ENCODE results near the gene FXYD4. TPM values are rescaled to one million over a fixed set of nuclear protein-coding genes. Genes with fewer than 3 reads are reported as not detected.
"Not testable (repeated sequence)": the region's sequence is repeated elsewhere in the genome, so short reads cannot be mapped to it uniquely, and the experiment has no call there.

The FXYD4 gene
- total RNA-seq, 5 donors from 2014 or later (not counting 1 experiment from before 2014, with no cell fraction given) = not detected

GRCh38 chr10:43393186-43393585, 21.8 kb downstream of the FXYD4 start:
- H3K27me3 ChIP-seq (replicated peaks in 1 of 2; ENCODE audit: control insufficient read depth in 2 of 2, extremely low read depth in 1 of 2, insufficient read depth in 2 of 2, low read length in 1 of 2); POLR2A ChIA-PET; H3K4me3 Mint-ChIP-seq; ATAC-seq (replicated peaks in 1 of 4); H3K4me3 ChIP-seq (ENCODE audit: control insufficient read depth in 1 of 2, extremely low read depth in 1 of 2, low read length in 1 of 2); DNase-seq; H3K27me3 Mint-ChIP-seq; H3K9me3 ChIP-seq; H3K9me3 Mint-ChIP-seq: not testable (repeated sequence)
- H3K4me1 Mint-ChIP-seq = peaks cover 77 to 84% (median 81%) of the 10 kb centered on the region in 3 donors
- H3K36me3 Mint-ChIP-seq = peaks cover 52% of the 10 kb centered on the region
- H3K27ac Mint-ChIP-seq = peak overlapping the region; percentile 66 to 75
- WGBS (ENCODE audit: insufficient coverage) = 92% methylated on average over 8 of the region's 11 CpGs
- H3K27ac ChIP-seq (ENCODE audit: low read length) = peak overlapping the region; percentile 12
- peaks cover 27 to 65% of the 10 kb centered on the region in 2 experiments for H3K4me1 ChIP-seq (ENCODE audit: control insufficient read depth in 1 of 2, extremely low read depth in 1 of 2, insufficient read depth in 2 of 2, low read length in 2 of 2)
- peaks cover 6 to 66% of the 10 kb centered on the region in 2 donors for H3K36me3 ChIP-seq (ENCODE audit: control insufficient read depth in 2 of 2, extremely low read depth in 1 of 2, insufficient read depth in 1 of 2, low read length in 1 of 2)
- CTCF ChIA-PET = interaction anchor here (0.7 to 1.7 kb wide), 3 partner anchors 28 to 68 kb away, joined by 3 to 4 read pairs (median 4); no protein-coding TSS in a partner anchor

DNA sequence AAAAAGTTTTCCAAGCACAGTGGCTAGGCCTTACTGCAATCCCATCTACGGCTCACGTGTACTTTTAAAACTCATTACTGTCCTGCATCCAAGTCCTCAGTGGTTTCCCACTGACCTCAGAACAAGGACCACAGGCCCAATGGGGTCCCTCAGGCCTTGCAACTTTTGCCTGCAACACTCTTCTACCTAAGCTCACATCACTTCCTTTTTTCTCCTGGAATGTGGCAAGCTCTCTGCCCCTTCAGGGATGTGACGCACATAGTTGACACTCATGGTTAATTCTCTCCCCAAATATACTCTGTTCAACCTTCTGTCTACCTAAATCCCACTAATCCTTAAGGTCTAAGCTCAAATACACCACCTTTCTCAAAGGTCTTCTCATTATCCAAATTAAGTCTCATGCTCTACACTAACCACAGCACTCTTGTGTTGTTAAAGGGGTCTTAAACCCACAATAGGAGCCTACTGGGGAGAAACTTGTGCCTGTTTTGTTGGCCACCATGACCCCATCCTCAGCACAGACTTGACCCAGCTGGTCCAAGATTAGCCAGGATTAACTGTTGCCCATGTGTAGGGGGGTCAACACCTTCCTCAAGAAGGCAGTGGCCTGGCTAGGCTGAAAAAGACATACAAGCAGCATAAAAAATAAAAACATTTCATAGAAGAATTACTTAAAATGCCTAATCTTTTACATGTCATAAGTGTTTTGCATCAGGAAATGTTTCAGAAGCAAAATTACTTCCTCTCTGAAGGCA, 22.3 kb downstream of the FXYD4 start:
- H3K4me3 ChIP-seq (ENCODE audit: control insufficient read depth in 1 of 2, extremely low read depth in 1 of 2, low read length in 1 of 2) = no peak overlapping the region
- 90% methylated on average over 3 of the region's 3 CpGs for WGBS (ENCODE audit: insufficient coverage)
- peak overlapping the region; percentile 84 for H3K27ac ChIP-seq (ENCODE audit: low read length)
- ATAC-seq (replicated peaks in 1 of 4) = no peak
- Mint-ChIP-seq H3K9me3 (no peaks in the 10 kb centered on the region), H3K27ac (peak overlapping the region; percentile 76 to 94), H3K4me3 (peak overlapping the region in 1 of 3 donors; percentile 20), H3K4me1 (peaks cover 77 to 84% (median 81%) of the 10 kb centered on the region in 3 donors), H3K27me3 (no peaks in the 10 kb centered on the region), H3K36me3 (peaks cover 46% of the 10 kb centered on the region)
- DNase-seq = no peak
- no peaks in the 10 kb centered on the region for H3K27me3 ChIP-seq (replicated peaks in 1 of 2; ENCODE audit: control insufficient read depth in 2 of 2, extremely low read depth in 1 of 2, insufficient read depth in 2 of 2, low read length in 1 of 2)
- peaks cover 26 to 67% of the 10 kb centered on the region in 2 experiments for H3K4me1 ChIP-seq (ENCODE audit: control insufficient read depth in 1 of 2, extremely low read depth in 1 of 2, insufficient read depth in 2 of 2, low read length in 2 of 2)
- ChIA-PET CTCF (interaction anchor here (0.7 to 1.7 kb wide), 4 partner anchors 27 to 68 kb away, joined by 3 to 4 read pairs (median 4); no protein-coding TSS in a partner anchor), POLR2A (interaction anchor here in 1 of 2 donors (0.5 to 0.6 kb wide), 3 partner anchors 14 to 89 kb away, joined by 3 to 4 read pairs (median 4); no protein-coding TSS in a partner anchor)
- no peaks in the 10 kb centered on the region for H3K9me3 ChIP-seq
- peaks cover 6 to 60% of the 10 kb centered on the region in 2 donors for H3K36me3 ChIP-seq (ENCODE audit: control insufficient read depth in 2 of 2, extremely low read depth in 1 of 2, insufficient read depth in 1 of 2, low read length in 1 of 2)

DNA sequence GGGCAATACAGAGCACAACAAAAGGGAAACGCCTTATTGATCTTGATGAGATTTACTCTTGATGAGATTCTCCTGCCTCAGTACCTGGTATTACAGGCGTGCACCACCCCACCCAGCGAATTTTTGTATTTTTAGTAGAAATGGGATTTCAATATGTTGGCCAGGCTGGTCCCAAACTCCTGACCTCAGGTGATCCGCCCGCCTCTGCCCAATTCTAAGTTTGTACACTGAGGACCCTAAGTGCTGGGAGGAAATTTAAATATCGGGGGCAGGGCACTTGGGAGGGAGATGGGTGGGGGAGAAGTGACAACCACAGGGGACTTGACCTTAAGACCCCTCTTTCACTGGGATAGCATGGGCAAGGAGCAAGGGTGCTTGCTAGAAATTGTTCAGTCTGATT, 23.4 kb downstream of the FXYD4 start:
- Mint-ChIP-seq H3K27me3 (no peaks in the 10 kb centered on the region), H3K9me3 (no peaks in the 10 kb centered on the region), H3K4me3 (peak overlapping the region; percentile 85 to 97 (median 86)), H3K4me1 (peaks cover 77 to 86% (median 85%) of the 10 kb centered on the region in 3 donors), H3K36me3 (peaks cover 47% of the 10 kb centered on the region), H3K27ac (peak overlapping the region; percentile 76 to 94)
- peak overlapping the region; percentile 84 for H3K27ac ChIP-seq (ENCODE audit: low read length)
- POLR2A ChIA-PET = no interaction called here
- CTCF ChIA-PET = no interaction called here
- no peaks in the 10 kb centered on the region for H3K9me3 ChIP-seq
- peaks cover 35 to 70% of the 10 kb centered on the region in 2 experiments for H3K4me1 ChIP-seq (ENCODE audit: control insufficient read depth in 1 of 2, extremely low read depth in 1 of 2, insufficient read depth in 2 of 2, low read length in 2 of 2)
- no peak overlapping the region for H3K4me3 ChIP-seq (ENCODE audit: control insufficient read depth in 1 of 2, extremely low read depth in 1 of 2, low read length in 1 of 2)
- no peaks in the 10 kb centered on the region for H3K27me3 ChIP-seq (replicated peaks in 1 of 2; ENCODE audit: control insufficient read depth in 2 of 2, extremely low read depth in 1 of 2, insufficient read depth in 2 of 2, low read length in 1 of 2)
- ATAC-seq (replicated peaks in 1 of 4) = no peak
- WGBS (ENCODE audit: insufficient coverage) = no CpG with 5 or more reads among the region's 6 CpGs
- no peak for DNase-seq
- peaks cover 6 to 55% of the 10 kb centered on the region in 2 donors for H3K36me3 ChIP-seq (ENCODE audit: control insufficient read depth in 2 of 2, extremely low read depth in 1 of 2, insufficient read depth in 1 of 2, low read length in 1 of 2)

DNA sequence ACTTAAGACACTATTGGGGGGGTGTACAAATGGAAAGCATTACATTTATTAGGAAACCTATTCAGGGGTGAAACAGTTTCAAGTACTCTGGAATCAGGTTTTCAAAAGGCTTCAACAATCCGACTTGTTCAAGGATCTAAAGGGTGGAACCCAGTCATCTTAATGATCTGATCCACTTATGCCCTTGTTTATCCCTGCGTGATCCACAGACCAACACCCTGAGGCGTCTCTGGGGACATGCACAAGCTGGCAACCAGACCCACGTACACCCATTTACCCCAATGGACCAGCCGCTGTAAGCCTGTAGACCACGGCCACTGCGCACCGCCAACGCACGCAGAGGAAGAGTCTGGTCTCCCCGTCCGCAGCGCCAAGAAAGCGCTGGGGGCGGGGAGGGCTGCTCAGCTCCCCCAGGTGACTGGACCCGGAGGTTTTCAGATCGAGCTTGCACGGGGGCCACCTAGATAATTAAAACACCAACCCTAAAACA, 24.2 kb downstream of the FXYD4 start:
- Histone ChIP-seq H3K9me3 (no peaks in the 10 kb centered on the region), H3K36me3 (ENCODE audit: control insufficient read depth in 2 of 2, extremely low read depth in 1 of 2, insufficient read depth in 1 of 2, low read length in 1 of 2) (peaks cover 5 to 48% of the 10 kb centered on the region in 2 donors), H3K4me3 (ENCODE audit: control insufficient read depth in 1 of 2, extremely low read depth in 1 of 2, low read length in 1 of 2) (peak overlapping the region; percentile 64 to 80), H3K27ac (ENCODE audit: low read length) (peak overlapping the region; percentile 84), H3K27me3 (replicated peaks in 1 of 2; ENCODE audit: control insufficient read depth in 2 of 2, extremely low read depth in 1 of 2, insufficient read depth in 2 of 2, low read length in 1 of 2) (no peaks in the 10 kb centered on the region), H3K4me1 (ENCODE audit: control insufficient read depth in 1 of 2, extremely low read depth in 1 of 2, insufficient read depth in 2 of 2, low read length in 2 of 2) (peaks cover 40 to 70% of the 10 kb centered on the region in 2 experiments)
- Mint-ChIP-seq H3K27ac (peak overlapping the region; percentile 76 to 94), H3K9me3 (no peaks in the 10 kb centered on the region), H3K36me3 (peaks cover 40% of the 10 kb centered on the region), H3K4me1 (peaks cover 77 to 86% (median 85%) of the 10 kb centered on the region in 3 donors), H3K27me3 (no peaks in the 10 kb centered on the region), H3K4me3 (peak overlapping the region; percentile 85 to 97 (median 86))
- ATAC-seq (replicated peaks in 1 of 4) (peak in 1 of 4 experiments; percentile 3), DNase-seq (peak in 15 of 35 experiments; percentile 3 to 51 (median 18))
- whole genome bisulfite sequencing (ENCODE audit: insufficient coverage) = 36% methylated on average over 12 of the region's 18 CpGs
- POLR2A ChIA-PET = interaction anchor here in 1 of 2 donors (0.6 to 1.6 kb wide), 3 partner anchors 12 to 601 kb away, joined by 3 to 10 read pairs (median 3); no protein-coding TSS in a partner anchor
- CTCF ChIA-PET = interaction anchor here (0.8 to 1.3 kb wide), 3 partner anchors 12 to 59 kb away, joined by 3 to 5 read pairs (median 4); partner anchors contain the start of gene HNRNPF (in 1 of the 2)

GRCh38 chr10:43396061-43396927, 24.9 kb downstream of the FXYD4 start:
- peaks cover 80 to 91% (median 85%) of the 10 kb centered on the region in 3 donors for H3K4me1 Mint-ChIP-seq
- Histone ChIP-seq H3K27ac (ENCODE audit: low read length) (peak overlapping the region; percentile 87), H3K27me3 (replicated peaks in 1 of 2; ENCODE audit: control insufficient read depth in 2 of 2, extremely low read depth in 1 of 2, insufficient read depth in 2 of 2, low read length in 1 of 2) (no peaks in the 10 kb centered on the region), H3K4me1 (ENCODE audit: control insufficient read depth in 1 of 2, extremely low read depth in 1 of 2, insufficient read depth in 2 of 2, low read length in 2 of 2) (peaks cover 44 to 69% of the 10 kb centered on the region in 2 experiments), H3K36me3 (ENCODE audit: control insufficient read depth in 2 of 2, extremely low read depth in 1 of 2, insufficient read depth in 1 of 2, low read length in 1 of 2) (peaks cover 3 to 43% of the 10 kb centered on the region in 2 donors), H3K9me3 (no peaks in the 10 kb centered on the region), H3K4me3 (ENCODE audit: control insufficient read depth in 1 of 2, extremely low read depth in 1 of 2, low read length in 1 of 2) (peak overlapping the region; percentile 64 to 80)
- peak; percentile 36 to 82 (median 53) for DNase-seq
- peaks cover 36% of the 10 kb centered on the region for H3K36me3 Mint-ChIP-seq
- WGBS (ENCODE audit: insufficient coverage) = 8% methylated on average over 55 of the region's 71 CpGs
- CTCF ChIA-PET = interaction anchor here (0.6 to 1.3 kb wide), 5 partner anchors 11 to 177 kb away, joined by 3 to 5 read pairs (median 3); partner anchors contain the start of gene HNRNPF (in 1 of the 2)
- ATAC-seq (replicated peaks in 1 of 4) = peak; percentile 58 to 73 (median 70)
- H3K9me3 Mint-ChIP-seq = no peaks in the 10 kb centered on the region
- H3K27me3 Mint-ChIP-seq = no peaks in the 10 kb centered on the region
- peak overlapping the region; percentile 76 to 94 for H3K27ac Mint-ChIP-seq
- POLR2A ChIA-PET = interaction anchor here in 1 of 2 donors (0.6 to 1.6 kb wide), 4 partner anchors 11 to 231 kb away, joined by 3 to 11 read pairs (median 10); no protein-coding TSS in a partner anchor
- peak overlapping the region; percentile 85 to 97 (median 86) for H3K4me3 Mint-ChIP-seq

Data from T-cell (primary cell).